GM21737 (cell line): ENCODE results near the gene GBX2.

Experiments
- ATAC-seq: cut with Tn5 transposase; IDR thresholded peaks from one replicate; pipeline ENCODE4 v1.9.1; 2021; ENCODE audit warnings: mild to moderate bottlenecking, moderate library complexity; ENCODE audit not compliant: unreplicated experiment

Gene GBX2

DNA sequence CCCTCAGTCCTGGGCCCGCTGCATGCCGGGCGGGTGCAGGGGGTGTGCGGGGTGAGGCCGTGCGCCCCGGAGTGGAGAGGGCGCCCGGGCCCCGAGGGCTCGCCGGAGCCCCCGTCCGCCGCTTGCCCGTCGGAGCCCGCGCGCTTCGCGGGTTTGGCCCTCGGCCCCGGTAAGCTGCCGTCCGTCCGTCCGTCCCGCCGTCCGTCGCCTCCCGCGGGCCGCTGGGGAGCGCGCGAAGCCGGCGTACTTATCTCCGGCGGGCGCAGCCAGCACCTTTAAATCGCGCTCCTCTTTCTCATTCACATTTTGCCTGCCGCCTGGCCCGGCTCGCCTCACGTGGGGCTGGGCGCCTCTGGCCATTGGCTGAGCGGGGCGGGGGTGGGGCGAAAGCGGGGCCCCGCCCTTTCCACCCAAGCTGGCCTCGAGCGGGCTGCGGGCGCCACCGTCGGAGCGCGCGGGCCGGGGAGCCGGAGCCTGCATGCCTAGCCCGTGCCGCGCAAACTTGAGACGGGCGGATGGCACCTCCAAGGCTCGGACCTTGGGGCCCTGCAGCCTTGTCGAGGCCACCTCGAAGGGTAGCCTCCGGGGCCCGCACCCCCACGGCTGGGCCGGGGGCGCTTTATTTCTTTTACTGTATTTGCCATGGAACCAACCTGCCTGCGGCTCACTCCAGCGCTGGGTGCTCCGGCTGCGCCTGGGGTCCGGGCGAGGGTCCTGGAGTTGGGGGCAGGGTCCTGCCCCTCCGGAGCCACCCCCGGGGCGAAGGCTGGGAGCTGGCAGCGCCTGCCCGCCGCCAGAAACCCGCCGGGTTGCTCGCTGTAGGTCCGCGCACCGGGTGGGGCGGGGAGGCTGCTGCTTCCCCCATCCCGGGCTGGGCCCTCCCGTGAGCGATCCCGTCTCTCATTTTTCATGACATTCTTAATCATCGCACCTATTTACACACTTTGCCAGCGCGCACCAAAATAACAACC lies at the start of gene GBX2:
GBX2 (minus strand) TSS at position 277 of the 971 bp plus-strand sequence. CDS start 415 bp downstream, outside the sequence.
- no peak for ATAC-seq

DNA sequence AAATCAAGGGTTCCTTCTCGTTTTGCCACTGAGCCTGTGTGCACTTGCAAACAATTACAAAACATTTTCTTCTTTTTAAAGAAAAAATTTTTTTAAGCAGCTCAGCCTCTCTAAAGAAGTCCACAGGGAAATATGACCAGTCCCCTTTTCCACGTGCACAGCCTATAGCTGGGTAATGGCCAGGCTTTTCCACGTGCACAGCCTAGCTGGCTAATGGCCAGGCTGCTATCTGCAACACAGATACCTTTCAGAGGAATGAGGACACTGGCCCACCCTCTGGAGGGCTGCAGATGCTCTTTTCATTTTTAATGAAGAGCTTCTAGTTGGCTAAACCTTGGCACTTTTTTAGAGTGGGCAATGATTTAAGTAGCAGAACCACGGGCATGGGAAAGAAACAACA lies 49.7 kb upstream of the GBX2 start:
- no peak for ATAC-seq

DNA sequence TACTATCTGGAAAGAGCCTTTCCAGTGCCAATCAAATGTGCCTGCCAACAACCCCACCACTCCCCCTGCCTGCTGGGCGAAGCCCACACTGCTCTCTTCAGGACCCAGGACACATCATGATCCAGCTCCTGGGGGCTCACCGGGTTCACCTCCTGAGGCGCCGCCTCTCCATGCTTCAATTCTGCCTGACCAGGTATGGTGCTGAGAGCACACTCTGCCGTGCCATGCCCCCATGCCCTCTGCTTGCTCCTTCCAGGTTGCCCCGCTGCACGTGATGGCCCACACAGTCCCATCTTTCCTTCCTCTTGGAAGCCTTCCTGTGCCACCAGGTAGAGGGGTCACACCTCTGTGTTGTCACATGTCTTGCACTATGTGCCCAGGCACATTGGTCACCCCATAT lies 48.5 kb upstream of the GBX2 start:
- no peak for ATAC-seq

DNA sequence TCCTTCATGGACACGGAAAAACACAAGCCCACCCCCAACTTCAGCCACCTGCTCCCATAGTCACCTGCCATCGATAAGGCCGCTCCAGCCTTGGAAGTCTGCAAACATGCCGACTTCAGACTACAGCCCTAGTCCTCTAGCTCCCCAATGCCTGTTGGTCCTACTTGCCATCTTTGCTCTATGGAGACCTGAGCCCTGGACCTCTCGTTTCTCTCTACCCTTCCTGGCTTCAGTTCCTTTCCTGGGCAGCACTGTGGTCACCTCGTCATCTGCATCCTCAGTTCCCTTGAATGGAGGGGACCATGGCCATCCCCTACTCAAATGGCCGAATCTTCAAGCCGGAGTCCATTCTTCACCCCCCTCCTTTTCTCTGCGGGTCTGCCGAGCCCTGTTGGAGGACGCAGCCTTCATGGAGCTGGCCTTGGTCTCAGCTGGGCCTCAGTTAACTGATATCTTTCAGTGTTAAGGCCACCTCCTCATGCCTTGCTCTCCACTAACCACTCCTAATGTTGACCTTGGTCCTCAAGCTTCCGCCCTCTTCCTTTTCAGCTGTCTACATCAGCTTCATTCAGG lies 47.7 kb upstream of the GBX2 start:
- ATAC-seq = no peak

DNA sequence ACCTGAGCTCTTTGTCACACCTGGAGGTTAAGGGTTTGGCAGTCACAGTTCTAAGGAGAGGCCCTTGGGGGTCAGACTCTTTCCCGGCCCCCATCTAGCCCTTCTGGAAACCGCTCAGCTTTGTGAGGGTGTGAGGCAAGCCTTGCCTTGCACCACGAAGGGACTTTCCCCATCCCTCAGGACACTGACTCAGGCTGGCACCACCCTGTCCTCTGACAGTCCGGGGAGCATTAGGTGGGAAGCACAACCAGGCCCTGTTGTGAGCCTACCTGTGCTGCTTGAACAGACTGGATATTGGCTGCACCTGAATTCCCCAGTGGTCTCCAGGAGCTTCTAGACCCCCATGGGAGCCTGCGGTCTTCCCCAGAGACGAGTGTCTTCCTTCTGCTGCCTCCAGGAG lies 47.0 kb upstream of the GBX2 start:
- no peak for ATAC-seq

DNA sequence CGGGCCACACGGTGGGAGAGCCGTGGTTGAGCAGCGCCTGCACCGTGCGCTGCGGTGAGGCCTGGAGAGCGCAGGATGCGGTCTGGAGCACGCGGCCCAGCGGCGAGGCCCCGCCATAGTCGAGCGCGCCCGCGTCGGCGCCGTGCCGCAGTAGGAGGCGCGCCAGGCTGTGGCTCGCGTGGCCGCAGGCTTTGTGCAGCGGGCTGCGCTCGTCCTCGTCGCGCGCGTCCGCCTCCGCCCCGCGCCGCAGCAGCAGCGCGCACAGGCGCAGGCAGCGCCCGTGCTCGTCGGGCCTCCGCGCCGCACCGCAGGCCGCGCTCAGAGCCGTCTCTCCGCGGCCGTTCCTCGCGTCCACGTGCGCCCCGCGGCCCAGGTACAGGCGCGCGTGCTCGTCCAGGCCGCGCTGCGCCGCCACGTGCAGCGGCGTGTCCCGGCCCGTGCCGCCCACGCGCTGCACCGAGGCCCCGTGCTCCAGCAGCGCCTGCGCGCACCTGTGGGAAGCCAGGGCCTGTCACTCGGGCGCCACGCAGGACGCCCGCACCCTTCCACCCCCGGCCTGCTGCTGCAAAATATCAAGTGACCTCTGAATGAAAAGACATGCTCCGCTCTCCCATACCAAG lies 46.3 kb upstream of the GBX2 start:
- no peak for ATAC-seq

DNA sequence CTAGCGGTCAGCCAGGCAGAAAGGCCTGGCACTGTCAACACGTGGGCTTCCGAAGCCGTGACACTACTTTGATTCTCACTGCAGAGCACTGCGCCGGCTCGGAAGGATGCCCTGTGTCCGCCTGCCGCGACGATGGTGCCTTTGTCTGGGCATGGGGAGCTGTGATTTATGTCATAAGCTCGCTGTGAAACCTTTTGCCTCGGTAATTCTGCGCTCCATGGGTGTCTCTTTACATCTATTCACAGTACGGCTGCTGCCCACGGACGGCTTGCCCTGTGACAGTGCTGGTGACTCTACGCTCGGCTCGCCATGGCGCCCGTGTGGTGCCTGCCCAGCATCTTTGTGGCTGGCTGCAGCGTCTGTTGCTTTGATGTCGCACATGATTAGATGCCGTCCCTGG lies 43.1 kb upstream of the GBX2 start:
- ATAC-seq = no peak

DNA sequence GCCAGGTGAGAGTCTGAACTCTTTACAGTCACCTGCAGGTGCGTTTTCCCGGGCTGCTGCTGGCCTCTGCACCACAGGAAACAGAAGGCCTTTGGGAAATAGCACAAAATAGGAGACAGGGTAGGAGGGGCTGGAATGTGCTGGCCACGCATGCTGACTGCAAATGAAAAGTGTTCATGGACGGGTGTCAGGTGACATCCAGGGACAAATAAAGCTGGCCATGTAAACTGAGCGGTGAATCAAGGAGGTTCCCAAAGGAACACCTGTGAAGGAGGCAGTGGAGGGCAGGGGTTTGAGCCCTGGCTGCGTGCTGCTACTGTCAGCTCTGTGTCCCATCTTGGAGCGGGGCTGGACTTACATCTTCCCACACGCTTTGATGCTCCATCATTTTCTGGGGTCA lies 42.4 kb upstream of the GBX2 start:
- no peak for ATAC-seq

DNA sequence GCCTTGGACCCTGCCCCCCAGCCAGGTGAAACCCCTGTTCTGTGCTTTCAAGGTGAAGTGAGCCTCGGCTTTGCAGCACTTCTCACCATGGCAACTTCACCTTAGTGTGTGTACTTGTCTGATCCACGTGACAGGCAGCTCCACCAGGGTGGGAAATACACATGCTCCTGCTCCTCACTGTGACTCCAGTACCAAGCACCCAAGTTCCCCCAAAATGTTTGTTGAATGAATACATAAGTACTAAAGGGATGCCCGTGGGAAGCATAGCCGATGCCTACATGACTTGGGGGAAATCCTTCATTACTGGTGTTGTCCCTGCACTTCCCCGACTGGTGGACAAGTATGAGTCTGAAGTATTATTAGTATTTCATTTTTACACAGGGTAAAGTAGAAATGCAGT lies 41.8 kb upstream of the GBX2 start:
- no peak for ATAC-seq

DNA sequence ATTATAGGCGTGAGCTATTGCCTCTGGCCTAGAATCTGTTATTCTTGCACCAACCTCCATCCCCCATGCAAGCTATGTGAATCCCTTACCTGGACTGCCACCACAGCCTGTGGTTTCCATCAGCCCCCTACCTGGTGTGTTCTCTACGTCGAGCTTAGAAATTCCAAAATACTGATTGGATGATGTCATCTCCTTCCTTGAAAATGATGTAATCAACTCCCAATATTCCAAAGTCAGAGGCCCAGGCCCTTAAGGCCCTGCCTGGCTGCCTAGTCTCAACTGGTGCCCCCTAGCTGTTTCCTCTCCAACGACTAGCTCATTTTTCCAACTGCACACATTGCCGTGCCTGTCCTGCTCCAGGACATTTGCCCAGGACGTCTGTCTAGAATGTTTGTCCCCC lies 41.3 kb upstream of the GBX2 start:
- no peak for ATAC-seq

DNA sequence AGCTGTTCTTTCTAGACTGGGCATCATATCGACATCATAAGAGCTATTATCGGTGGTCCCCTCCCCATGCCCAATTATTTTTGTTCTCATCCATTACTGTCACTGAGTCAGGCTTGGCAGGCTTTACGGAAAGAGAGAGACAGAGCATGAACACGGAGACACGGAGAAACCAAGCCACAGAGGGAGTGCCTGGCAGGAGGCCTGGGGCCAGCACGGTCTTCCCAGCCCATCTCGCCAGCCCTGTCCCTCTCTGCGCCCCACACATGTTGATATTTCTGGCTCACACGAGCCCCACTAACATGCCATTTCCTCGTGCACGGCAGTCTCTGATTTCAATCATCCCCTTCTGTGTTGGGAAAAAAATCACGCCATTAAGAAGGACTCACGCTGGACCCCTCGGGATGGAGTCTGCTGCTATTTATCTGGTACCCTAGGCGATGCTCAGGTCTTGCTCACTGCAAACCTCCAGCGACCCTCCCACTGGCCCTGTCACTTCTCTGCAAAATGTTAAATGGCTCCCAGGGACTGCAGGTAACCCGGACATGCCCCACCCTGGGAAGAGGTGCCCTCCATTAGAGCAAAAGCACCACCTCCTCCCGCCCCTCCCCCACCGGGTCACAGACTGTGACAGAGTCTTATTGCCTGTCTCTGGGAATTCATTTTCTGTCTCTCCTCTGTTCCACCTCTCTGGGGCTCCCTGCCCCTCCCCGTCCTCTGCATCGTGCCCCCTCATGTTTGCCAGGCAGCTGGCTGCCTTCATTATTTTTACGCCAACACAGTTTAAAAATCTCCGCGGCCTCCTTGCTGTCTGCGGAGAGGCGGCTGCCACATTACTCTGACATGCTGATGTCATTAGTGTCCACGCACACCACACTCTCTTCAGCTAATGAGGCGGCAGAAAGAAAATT lies 40.1 kb upstream of the GBX2 start:
- ATAC-seq = no peak

DNA sequence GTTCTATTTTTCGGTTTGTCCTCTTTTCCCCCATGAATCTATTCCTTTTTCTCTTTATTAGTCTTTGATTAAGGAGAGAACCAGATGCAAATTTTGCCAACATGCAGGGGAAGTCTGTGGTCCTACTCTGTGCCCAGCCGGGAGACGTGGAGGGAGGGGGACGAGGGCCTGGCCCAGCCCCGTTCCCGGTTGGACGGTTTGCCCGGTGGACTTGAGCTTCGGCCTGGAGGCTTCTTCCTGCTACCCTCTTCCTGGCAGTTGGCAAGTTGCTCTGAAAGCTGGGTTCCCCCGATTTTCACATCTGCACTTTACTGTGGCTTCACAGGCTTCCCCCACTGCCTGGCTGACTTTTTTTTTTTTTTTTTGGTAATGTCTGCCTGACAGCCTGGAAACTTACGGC lies 39.3 kb upstream of the GBX2 start:
- no peak for ATAC-seq

DNA sequence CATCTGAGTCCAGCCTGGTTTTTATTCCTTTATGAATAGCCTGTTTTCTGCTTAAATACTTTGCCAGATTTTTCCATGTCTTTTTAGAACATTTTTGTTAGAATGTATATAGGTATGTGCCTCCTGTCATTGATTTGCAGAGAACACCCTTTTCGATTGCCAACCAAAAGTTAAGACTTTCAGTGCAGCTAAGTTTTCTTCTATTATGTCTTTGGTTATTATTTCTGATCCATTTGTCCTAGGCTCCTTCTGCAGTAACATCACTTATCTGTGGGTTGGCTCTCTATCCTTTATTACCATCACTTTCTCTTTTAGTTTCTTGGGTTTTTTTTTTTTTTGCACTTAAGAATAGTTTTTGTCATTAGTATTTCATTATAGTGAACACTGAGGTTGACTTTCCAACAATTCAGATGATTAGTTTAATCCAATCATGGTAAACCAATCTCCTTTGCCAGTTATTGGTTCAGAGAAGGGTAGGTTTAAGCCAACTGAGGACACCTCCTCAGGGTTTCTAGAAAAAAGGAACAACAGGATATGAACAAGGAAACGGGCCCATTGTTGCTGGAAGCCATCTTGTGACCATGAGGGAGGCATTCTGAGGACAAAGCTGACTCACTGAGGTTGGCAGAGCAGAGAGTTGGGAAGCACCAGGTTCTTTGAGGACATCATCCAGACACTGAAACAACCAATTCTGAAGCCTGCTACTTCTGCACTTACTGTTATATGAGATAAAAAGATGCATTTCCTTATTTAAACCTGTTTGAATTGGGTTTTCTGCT lies 37.9 kb upstream of the GBX2 start:
- no peak for ATAC-seq

DNA sequence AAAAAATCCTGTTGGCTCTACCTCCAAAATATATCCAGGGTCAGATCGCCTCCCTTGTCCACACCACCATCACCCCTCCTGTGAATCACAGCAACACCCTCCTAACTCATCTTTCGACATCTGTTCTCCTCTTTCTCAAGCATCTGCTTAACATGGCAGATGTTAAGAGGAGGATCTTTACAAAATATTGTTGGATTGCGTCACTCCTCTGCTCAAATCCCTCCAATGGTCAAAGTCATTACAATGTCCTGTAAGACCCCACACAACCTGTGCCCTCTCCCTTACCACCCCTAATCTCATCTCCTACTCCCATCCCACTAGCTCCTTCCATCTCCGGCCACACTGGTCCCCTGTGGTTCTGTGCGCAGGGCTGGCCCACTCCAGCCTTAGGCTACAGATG lies 36.8 kb upstream of the GBX2 start:
- ATAC-seq = no peak

DNA sequence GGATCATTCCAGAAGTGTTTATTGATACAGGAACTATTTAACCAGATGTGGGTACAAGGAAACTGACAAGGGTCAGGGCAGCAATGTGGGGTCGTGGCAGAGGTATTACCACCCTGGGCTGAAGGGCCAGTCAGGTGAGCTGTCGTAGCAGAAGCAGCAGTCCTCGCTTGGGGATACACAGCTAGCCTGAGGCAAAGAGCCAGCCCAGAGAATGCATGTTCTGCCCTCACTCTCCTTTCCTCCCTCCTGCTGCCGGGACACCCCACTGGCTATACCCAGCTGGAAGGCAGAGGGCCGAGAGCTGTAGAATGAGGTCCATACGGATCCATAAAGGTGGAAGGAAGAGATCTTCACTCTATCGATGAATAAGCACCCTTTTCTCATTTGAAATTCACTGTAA lies 32.2 kb upstream of the GBX2 start:
- ATAC-seq = no peak

DNA sequence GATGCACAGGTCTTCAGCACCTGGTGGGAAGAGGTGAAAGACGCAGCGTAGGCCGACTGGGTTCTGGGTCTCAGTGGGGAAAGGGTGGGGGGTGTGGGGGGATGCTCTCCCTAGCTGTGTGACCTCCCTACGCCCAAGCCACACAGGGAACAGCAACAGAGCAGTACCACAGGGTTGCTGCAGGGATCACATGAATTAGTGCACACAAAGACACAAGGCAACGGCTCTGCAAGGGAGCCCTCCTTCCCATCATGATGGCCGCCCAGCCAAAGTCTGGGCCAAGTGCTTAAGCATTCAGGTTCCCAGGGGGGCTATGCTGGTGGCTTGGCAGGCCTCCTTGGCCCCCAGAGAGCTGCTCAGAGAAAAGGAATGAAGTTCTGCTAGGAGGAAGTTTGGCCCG lies 28.2 kb upstream of the GBX2 start:
- ATAC-seq = no peak

DNA sequence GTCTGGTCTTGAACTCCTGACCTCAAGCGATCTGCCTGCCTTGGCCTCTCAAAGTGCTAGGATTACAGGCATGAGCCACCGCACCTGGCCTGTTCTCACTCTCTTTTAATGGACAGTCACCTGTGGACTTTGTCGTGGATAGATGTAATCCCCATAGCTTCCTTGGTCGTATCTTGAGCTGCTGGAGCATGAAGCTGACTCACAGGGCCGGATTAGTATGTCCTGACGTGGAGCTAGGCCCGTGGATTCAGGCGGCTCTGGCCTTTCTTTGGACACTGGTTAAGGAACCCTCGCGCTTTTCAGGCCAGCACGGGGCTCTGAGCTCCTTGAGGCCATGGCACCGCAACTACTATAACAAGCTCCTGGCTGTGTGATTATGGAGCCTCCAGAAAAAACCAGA lies 27.5 kb upstream of the GBX2 start:
- no peak for ATAC-seq

DNA sequence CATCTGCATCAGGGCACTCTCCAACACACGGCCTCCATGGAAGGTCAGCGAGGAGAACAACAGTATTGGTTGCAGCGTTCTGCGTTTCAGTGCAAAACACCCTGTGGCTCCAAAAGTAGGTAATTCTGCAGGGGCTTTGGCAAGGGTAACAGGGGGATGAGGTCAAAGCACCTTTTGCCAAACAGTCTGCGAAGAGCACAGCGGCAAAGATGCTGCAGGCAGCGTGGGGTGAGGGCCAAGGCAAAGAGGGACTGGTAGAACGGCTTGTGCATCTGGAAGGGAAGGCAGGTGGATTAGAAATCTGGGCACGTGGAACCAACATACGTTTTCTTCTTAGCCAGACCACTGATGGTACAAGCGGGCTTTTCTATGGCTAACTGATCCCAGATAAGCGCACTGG lies 26.6 kb upstream of the GBX2 start:
- no peak for ATAC-seq

DNA sequence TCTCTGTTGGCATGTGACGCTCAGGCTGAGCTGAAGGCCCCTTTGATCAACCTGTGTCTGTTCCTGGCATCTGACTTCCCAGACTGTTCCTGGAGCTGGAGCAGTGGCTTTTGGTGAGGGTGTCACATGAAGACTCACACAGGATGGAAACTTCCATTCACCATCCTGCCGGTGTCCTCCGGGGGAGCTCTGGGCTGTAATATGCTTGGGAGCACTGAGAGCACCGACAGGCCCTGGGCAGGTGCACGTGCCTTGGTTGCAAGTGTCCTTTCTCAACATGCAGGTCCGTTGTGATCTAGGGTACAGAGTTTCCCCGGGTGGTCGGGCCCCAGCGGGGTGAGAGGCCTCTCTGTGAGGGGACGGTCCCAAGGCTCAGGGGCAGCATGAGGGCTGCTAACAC lies 24.8 kb upstream of the GBX2 start:
- ATAC-seq = no peak

DNA sequence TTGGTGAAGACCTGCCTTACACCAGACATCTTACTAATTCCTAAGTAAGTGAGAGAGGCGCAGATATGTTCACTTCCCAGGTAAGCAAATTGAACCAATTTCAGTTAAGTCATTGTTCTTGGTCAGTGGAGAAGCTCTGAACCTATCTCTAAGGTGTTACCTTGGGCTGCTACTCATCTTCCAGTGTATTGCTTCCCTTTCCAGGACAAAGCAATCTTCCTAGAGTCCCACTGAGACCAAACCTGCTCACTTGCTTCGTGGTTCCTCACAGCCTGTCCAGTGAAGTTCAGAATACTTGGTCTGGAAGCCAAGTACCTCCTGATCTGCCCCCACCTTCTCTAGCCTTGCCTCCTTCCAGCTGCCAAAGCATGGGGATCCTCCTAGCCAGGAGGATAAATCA lies 22.5 kb upstream of the GBX2 start:
- no peak for ATAC-seq
